ENCODE data around the gene IL24.
"Not testable (repeated sequence)": the region's sequence is repeated elsewhere in the genome, so short reads cannot be mapped to it uniquely, and the experiment has no call there.

The IL24 gene

DNA sequence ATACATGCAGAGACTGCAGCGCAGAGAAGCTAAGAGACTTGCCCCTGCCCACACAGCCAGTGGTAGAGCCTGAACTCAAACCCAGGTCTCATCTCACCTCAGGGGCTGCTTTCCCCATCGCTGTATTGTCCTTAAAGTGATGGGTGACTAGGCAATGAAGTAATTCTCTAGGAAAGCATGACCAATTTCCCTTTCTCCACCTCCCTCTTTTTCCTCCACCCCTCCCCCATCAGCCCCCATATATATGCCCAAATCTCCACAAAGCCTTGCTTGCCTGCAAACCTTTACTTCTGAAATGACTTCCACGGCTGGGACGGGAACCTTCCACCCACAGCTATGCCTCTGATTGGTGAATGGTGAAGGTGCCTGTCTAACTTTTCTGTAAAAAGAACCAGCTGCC lies at the start of gene IL24:
IL24 (plus strand) TSS at position 269 of the 400 bp plus-strand sequence. CDS start 390 bp downstream, outside the sequence.
- no peak for DNase-seq (ENCODE audit: low spot score)

DNA sequence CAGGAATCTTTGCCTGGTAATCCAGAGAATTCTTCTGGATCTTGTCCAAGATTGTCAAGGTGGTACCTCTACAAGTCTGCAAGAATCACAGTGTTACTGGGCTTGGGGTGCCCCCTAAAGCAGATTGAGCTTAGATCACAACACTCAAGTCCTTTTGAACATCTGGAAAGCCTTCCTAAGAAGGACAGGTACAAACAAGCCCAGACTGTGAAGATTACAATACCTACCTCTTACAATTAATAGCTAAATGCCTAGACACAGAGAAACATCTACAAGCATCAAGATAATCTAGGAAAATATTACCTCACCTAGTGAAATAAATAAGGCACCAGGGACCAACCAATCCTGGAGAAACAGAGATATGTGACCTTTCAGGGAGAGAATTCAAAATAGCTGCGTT lies 49.3 kb upstream of the IL24 start:
- no peak for DNase-seq (ENCODE audit: low spot score)

- no peak for DNase-seq (ENCODE audit: low spot score)
Observed at GRCh38 chr1:206850401-206850800, 46.8 kb upstream of the IL24 start.

GRCh38 chr1:206851341-206852010 lies 45.8 kb upstream of the IL24 start:
- no peak for DNase-seq (ENCODE audit: low spot score)

- DNase-seq (ENCODE audit: low spot score): not testable (repeated sequence)
Observed at GRCh38 chr1:206852662-206853061, 44.6 kb upstream of the IL24 start.

DNA sequence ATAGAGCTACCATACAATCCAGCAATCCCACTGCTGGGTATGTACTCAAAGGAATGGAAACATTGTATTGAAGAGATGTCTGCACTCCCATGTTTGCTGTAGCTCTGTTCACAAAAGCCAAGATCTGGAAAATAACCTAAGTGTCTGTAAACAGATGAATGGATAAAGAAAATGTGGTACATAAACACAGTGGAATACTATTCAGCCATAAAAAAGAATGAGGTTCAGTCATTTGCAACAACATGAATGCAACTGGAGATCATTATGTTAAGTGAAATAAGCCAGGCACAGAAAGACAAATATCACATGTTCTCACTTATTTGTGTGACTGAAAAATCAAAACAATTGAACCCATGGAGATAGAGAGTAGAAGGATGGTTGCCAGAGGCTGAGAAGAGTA lies 43.5 kb upstream of the IL24 start:
- not testable (repeated sequence) for DNase-seq (ENCODE audit: low spot score)

DNA sequence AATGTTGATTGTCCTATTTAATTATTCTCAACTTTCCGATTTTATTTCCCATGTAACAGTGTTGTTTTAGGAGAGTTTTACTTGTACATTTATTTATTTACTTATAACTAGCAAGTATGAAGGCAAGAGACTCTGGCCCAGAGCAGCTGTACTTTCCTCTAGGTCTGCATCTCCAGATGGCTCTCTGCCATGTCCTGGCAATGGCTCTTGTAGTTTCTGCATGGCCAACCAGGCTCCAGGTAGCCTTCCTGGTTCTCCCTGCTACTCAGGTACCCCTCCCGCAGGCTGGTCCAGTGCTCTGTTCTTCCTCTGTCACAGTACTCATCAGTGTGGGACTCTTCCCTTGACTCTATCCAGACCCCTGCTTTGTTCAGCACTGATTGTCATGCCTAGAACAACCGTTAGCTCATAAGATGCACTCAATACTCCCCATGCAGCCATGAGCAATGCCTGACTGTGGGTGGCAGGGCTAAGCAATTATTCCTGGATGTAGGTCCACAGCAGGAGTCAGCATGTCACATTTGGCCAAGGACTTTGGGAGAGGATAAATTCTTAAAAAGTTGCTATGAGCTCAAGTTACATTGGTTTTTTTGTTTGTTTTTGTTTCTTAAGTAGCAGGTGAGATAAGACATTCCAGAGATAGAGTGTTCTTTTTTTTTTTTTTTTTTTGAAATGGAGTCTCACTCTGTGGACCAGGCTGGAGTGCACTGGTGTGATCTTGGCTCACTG lies 42.7 kb upstream of the IL24 start:
- no peak for DNase-seq (ENCODE audit: low spot score)

DNA sequence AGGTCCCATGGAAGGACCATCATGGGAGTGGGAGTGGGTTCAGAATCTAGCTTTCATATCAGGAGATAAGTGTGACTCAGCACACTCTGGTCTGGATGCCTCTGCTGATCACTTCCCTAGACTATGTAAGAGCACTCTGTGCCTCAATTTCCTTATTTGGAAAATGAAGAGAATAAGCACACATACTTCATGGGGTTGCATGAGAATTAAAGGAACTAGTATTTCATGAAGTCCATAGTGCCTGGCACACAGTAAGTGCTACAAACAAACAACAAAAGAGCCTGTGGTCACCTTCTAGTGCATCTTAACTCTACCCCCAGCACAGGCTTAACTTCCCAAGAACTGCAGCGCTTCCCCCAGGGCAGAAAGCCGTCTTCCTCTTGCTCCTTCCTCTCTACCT lies 41.4 kb upstream of the IL24 start:
- no peak for DNase-seq (ENCODE audit: low spot score)

DNA sequence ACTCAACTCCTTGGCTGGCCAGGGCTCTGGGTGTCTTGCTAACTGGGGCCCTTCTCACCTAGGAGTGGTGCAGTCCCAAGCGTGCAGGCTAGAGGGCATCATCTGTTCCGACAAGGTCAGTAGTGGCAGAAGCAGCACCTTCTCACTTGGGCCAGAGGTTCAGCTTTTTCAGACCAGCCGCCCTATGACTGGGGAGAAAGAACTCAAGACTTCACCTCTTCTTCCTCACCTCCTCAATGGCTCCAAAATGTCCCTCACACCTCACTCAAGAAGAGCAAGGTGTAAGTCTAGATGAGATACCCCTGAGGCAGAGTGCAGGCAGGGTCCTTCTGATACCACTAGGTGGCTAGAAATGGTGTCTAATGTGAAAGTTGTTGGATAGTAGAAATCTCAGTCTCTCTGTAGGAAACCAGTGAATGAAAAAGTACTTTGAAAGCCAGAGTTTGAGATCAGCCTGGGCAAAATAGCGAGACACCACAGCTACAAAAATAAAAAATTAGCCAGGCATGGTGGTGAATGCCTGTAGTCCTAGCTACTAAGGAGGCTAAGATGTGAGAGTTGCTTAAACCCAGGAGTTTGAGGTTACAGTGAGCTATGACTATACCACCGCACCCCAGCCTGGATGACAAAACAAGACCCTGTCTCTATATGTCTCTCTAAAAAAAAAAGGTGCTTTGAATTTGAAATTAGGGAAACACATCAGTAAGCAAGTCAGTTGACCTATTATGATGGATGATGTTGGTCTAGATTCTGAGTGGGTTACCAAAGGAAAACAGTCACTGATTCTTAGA lies 40.4 kb upstream of the IL24 start:
- peak; percentile 16 for DNase-seq (ENCODE audit: low spot score)

GRCh38 chr1:206859082-206859521 lies 38.1 kb upstream of the IL24 start:
- no peak for DNase-seq (ENCODE audit: low spot score)

DNA sequence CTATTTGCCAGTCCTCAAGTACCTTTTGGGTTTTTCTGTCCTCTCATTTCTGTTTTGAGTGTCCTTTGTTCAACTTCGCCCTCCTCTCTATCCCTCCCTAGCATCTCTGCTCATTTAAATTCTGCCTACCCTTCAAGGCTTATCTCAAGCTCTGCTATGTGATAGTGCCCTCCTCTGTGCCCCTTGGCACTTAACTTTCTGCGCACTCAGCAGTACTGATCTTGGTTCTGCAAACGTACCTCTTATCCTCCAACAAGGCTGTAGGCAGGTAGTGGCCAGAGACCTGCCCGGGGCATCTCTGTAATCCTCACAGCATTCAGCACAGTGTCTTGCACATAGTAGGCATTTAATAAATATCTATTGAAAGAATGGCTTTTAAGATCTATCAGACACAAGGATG lies 37.1 kb upstream of the IL24 start:
- no peak for DNase-seq (ENCODE audit: low spot score)

GRCh38 chr1:206863266-206863665 lies 34.0 kb upstream of the IL24 start:
- DNase-seq (ENCODE audit: low spot score): no peak

- DNase-seq (ENCODE audit: low spot score): peak; percentile 59
Observed at GRCh38 chr1:206864939-206865671, 32.1 kb upstream of the IL24 start, which contains the start of gene IL20. Gene IL20 (plus strand): TSS chr1:206865623. CDS start chr1:206865853, 230 bp downstream.

DNA sequence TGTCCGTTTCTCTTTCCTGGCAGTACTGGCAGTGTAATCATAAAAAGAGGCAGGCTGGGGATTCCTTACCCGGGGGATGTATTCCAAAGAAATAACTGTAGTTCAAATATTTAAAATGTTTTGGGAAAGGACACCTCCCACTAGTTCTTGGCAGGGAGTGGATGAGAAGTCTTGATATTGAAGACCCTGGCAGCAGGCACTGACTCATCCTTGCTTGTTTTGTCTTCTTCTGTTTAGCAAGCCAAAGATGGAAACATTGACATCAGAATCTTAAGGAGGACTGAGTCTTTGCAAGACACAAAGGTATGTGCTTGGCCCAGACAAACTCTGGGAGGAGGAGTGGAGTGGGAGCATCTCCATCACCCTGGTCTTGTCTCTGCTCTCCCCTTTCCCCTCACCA lies 31.2 kb upstream of the IL24 start:
- DNase-seq (ENCODE audit: low spot score): no peak

- no peak for DNase-seq (ENCODE audit: low spot score)
Observed at GRCh38 chr1:206867239-206867638, 30.0 kb upstream of the IL24 start.

- DNase-seq (ENCODE audit: low spot score): no peak
Observed at GRCh38 chr1:206867716-206868115, 29.5 kb upstream of the IL24 start.

DNA sequence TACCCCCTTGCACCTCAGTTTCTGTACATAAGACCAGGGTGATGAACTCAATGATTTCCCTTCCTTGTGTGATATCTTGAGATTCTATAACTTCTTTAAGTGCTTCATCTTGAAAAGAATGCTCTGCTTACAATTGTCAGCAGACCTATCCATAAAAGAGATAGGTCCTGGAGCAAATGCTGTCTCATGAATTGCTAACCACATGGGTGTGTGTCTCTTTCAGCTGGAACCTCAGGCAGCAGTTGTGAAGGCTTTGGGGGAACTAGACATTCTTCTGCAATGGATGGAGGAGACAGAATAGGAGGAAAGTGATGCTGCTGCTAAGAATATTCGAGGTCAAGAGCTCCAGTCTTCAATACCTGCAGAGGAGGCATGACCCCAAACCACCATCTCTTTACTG lies 29.0 kb upstream of the IL24 start:
- no peak for DNase-seq (ENCODE audit: low spot score)

DNA sequence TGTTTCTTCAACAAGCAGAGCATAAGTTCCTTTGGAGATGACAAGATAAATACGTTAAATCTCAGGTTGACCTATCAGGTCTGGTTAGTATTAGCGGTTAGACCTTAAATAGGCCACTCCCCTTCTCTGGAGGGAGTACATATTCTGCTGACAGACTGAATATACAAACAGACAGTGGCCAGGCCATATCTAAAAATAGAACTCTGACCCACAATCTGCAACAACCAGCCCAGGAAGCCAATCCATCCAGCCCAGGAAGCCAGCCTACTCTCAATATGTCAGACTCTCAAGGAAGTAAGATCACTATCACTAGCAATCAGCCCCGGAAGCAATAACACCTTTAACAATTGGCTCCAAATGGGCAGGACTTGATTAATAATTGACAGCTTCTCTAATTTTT lies 25.1 kb upstream of the IL24 start:
- DNase-seq (ENCODE audit: low spot score): no peak

DNA sequence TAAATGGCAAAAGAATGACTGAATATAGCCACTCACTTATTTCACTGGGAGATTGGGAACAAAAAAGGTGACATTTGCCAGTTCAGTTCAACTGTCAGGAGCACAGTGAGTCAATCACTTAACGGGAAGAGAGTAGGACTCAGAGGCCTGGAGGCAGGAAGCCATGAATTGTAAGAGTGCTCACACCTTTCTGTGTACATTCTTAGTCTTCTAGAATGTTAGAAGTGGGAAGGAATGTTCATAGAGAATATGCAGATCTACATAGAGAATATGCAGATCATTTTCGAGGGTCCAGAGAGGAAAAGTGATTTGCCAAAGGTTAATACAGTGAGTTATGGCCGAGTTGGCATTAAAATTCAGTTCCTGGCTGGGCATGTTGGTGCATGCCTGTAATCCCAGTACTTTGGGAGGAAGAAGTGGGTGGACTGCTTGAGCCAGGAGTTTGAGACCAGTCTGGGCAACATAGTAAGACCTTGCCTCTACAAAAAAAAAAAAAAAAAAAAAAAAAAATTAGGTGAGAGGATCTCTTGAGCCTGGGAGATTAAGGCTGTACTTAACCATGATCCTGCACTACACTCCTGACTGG lies 23.5 kb upstream of the IL24 start:
- DNase-seq (ENCODE audit: low spot score): no peak

- DNase-seq (ENCODE audit: low spot score): no peak
Observed at GRCh38 chr1:206875752-206876377, 21.4 kb upstream of the IL24 start.

GRCh38 chr1:206878456-206878855 lies 18.8 kb upstream of the IL24 start:
- no peak for DNase-seq (ENCODE audit: low spot score)
